ENCODE results near the gene AIRE. TPM values are rescaled to one million over a fixed set of nuclear protein-coding genes. Genes with fewer than 3 reads are reported as not detected.

Gene AIRE
- total and polyA plus RNA-seq, 2 of the 13 experiments (the other 11 are each of a cell fraction or from before 2014, with no cell fraction given) = not detected

DNA sequence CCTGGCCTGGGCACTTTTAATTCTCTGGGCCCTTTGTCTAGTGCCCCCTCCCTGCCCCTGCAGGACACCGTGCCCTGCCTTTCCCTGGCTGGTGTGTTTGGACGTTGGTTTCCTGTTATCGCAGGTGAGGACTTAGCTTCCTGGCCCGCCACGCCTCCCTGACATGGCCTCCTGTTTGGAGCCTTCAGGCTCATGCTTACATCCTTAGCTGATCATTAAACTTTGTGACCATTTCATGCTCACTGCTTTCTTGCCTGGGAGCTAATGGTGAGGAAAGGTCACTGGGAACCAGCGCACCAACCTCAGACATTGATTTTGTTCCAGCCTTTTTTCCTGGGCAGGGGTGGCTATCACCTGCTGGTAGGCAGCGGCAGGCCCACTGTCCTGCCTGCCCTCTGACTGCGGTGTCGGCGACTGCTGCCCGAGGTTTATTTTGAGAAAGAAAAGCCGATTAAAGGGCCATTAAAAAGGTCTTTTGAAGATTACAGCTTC is 17.9 kb downstream of the AIRE start (continued):
- TF ChIP-seq, protein P1, sequence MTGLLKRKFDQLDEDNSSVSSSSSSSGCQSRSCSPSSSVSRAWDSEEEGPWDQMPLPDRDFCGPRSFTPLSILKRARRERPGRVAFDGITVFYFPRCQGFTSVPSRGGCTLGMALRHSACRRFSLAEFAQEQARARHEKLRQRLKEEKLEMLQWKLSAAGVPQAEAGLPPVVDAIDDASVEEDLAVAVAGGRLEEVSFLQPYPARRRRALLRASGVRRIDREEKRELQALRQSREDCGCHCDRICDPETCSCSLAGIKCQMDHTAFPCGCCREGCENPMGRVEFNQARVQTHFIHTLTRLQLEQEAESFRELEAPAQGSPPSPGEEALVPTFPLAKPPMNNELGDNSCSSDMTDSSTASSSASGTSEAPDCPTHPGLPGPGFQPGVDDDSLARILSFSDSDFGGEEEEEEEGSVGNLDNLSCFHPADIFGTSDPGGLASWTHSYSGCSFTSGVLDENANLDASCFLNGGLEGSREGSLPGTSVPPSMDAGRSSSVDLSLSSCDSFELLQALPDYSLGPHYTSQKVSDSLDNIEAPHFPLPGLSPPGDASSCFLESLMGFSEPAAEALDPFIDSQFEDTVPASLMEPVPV (CRISPR knock-in tag; IDR thresholded peaks at IDR 0.05) = no peak
- TF ChIP-seq TMF1 (CRISPR knock-in tag; IDR thresholded peaks at IDR 0.05; ENCODE audit: low read depth) = no peak
- TF ChIP-seq ZNF337 (CRISPR knock-in tag; IDR thresholded peaks at IDR 0.05; ENCODE audit: borderline replicate concordance, low read depth) = no peak
- TF ChIP-seq, protein P2, sequence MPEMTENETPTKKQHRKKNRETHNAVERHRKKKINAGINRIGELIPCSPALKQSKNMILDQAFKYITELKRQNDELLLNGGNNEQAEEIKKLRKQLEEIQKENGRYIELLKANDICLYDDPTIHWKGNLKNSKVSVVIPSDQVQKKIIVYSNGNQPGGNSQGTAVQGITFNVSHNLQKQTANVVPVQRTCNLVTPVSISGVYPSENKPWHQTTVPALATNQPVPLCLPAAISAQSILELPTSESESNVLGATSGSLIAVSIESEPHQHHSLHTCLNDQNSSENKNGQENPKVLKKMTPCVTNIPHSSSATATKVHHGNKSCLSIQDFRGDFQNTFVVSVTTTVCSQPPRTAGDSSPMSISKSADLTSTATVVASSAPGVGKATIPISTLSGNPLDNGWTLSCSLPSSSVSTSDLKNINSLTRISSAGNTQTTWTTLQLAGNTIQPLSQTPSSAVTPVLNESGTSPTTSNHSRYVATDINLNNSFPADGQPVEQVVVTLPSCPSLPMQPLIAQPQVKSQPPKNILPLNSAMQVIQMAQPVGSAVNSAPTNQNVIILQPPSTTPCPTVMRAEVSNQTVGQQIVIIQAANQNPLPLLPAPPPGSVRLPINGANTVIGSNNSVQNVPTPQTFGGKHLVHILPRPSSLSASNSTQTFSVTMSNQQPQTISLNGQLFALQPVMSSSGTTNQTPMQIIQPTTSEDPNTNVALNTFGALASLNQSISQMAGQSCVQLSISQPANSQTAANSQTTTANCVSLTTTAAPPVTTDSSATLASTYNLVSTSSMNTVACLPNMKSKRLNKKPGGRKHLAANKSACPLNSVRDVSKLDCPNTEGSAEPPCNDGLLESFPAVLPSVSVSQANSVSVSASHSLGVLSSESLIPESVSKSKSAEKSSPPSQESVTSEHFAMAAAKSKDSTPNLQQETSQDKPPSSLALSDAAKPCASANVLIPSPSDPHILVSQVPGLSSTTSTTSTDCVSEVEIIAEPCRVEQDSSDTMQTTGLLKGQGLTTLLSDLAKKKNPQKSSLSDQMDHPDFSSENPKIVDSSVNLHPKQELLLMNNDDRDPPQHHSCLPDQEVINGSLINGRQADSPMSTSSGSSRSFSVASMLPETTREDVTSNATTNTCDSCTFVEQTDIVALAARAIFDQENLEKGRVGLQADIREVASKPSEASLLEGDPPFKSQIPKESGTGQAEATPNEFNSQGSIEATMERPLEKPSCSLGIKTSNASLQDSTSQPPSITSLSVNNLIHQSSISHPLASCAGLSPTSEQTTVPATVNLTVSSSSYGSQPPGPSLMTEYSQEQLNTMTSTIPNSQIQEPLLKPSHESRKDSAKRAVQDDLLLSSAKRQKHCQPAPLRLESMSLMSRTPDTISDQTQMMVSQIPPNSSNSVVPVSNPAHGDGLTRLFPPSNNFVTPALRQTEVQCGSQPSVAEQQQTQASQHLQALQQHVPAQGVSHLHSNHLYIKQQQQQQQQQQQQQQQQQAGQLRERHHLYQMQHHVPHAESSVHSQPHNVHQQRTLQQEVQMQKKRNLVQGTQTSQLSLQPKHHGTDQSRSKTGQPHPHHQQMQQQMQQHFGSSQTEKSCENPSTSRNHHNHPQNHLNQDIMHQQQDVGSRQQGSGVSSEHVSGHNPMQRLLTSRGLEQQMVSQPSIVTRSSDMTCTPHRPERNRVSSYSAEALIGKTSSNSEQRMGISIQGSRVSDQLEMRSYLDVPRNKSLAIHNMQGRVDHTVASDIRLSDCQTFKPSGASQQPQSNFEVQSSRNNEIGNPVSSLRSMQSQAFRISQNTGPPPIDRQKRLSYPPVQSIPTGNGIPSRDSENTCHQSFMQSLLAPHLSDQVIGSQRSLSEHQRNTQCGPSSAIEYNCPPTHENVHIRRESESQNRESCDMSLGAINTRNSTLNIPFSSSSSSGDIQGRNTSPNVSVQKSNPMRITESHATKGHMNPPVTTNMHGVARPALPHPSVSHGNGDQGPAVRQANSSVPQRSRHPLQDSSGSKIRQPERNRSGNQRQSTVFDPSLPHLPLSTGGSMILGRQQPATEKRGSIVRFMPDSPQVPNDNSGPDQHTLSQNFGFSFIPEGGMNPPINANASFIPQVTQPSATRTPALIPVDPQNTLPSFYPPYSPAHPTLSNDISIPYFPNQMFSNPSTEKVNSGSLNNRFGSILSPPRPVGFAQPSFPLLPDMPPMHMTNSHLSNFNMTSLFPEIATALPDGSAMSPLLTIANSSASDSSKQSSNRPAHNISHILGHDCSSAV (CRISPR knock-in tag; IDR thresholded peaks at IDR 0.05; ENCODE audit: borderline replicate concordance) = no peak
- TF ChIP-seq ZNF260 (CRISPR knock-in tag; IDR thresholded peaks at IDR 0.05; ENCODE audit: borderline replicate concordance, low read depth) = no peak
- peak; percentile 81 for TF ChIP-seq HNRNPL (IDR thresholded peaks at IDR 0.05; ENCODE audit: low read depth, low read length)
- no peak for TF ChIP-seq HOXA7 (CRISPR knock-in tag; IDR thresholded peaks at IDR 0.05)
- no peak for TF ChIP-seq ZNF160 (CRISPR knock-in tag; IDR thresholded peaks at IDR 0.05)
- TF ChIP-seq KAT2B (IDR thresholded peaks at IDR 0.05; ENCODE audit: borderline replicate concordance, low read depth, low read length) = no peak
- TF ChIP-seq, protein P3, sequence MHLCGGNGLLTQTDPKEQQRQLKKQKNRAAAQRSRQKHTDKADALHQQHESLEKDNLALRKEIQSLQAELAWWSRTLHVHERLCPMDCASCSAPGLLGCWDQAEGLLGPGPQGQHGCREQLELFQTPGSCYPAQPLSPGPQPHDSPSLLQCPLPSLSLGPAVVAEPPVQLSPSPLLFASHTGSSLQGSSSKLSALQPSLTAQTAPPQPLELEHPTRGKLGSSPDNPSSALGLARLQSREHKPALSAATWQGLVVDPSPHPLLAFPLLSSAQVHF (CRISPR knock-in tag; IDR thresholded peaks at IDR 0.05) = no peak
- 0 out of 2 replicates have a peak, but pooled peaks have one; percentile 22 for TF ChIP-seq GABPB1 (CRISPR knock-in tag; IDR thresholded peaks at IDR 0.05)
- TF ChIP-seq ZNF569 (CRISPR knock-in tag; IDR thresholded peaks at IDR 0.05; ENCODE audit: borderline replicate concordance) = no peak
- TF ChIP-seq ZNF564 (CRISPR knock-in tag; IDR thresholded peaks at IDR 0.05) = no peak
- no peak for TF ChIP-seq ZNF780A (CRISPR knock-in tag; IDR thresholded peaks at IDR 0.05)
- no peak for TF ChIP-seq SNAPC2 (CRISPR knock-in tag; IDR thresholded peaks at IDR 0.05)
- TF ChIP-seq FOXA3 (CRISPR knock-in tag; IDR thresholded peaks at IDR 0.05) = peak; percentile 35; the same call in 1 of the 2 replicates
- TF ChIP-seq ZNF3 (CRISPR knock-in tag; IDR thresholded peaks at IDR 0.05) = no peak
- TF ChIP-seq ZNF546 (CRISPR knock-in tag; conservative IDR thresholded peaks at IDR 0.05) = no peak
- TF ChIP-seq ZKSCAN1 (IDR thresholded peaks at IDR 0.05; ENCODE audit: low read length) = no peak
- TF ChIP-seq ZNF263 (CRISPR knock-in tag; IDR thresholded peaks at IDR 0.05) = no peak

Measured in HepG2 (cell line).